ENCODE measurements around the gene LGMN. TPM values are rescaled to one million over a fixed set of nuclear protein-coding genes. Genes with fewer than 3 reads are reported as not detected.

The LGMN gene
- total and polyA plus RNA-seq, 2 of the 13 experiments (the other 11 are each of a cell fraction or from before 2014, with no cell fraction given) = 28.9 to 76.4 TPM

GRCh38 chr14:92793709-92794546, 45.5 kb upstream of the LGMN start, which contains the start of gene GOLGA5 (continued):
- TF ChIP-seq, protein P1, sequence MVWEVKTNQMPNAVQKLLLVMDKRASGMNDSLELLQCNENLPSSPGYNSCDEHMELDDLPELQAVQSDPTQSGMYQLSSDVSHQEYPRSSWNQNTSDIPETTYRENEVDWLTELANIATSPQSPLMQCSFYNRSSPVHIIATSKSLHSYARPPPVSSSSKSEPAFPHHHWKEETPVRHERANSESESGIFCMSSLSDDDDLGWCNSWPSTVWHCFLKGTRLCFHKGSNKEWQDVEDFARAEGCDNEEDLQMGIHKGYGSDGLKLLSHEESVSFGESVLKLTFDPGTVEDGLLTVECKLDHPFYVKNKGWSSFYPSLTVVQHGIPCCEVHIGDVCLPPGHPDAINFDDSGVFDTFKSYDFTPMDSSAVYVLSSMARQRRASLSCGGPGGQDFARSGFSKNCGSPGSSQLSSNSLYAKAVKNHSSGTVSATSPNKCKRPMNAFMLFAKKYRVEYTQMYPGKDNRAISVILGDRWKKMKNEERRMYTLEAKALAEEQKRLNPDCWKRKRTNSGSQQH (CRISPR knock-in tag; IDR thresholded peaks at IDR 0.05; ENCODE audit: low read depth) = peak; percentile 68; the same call in 1 of the 2 replicates
- TF ChIP-seq ZNF235 (CRISPR knock-in tag; IDR thresholded peaks at IDR 0.05; ENCODE audit: borderline replicate concordance) (no peak), ZNF30 (CRISPR knock-in tag; IDR thresholded peaks at IDR 0.05) (no peak), ZNF749 (CRISPR knock-in tag; IDR thresholded peaks at IDR 0.05; ENCODE audit: borderline replicate concordance) (no peak), PCBP2 (optimal IDR thresholded peaks at IDR 0.05; ENCODE audit: low read depth, low read length, poor library complexity, severe bottlenecking) (no peak), ZNF552 (CRISPR knock-in tag; IDR thresholded peaks at IDR 0.05; ENCODE audit: borderline replicate concordance) (0 out of 2 replicates have a peak, but pooled peaks have one; percentile 22), DBP (CRISPR knock-in tag; IDR thresholded peaks at IDR 0.05; ENCODE audit: not compliant biosample characterization) (no peak), KLF12 (CRISPR knock-in tag; IDR thresholded peaks at IDR 0.05; ENCODE audit: borderline replicate concordance) (0 out of 2 replicates have a peak, but pooled peaks have one; percentile 28), NCOA2 (CRISPR knock-in tag; IDR thresholded peaks at IDR 0.05) (peak; percentile 39; the same call in 1 of the 2 replicates), CSRNP1 (CRISPR knock-in tag; IDR thresholded peaks at IDR 0.05) (no peak), KMT2A (CRISPR knock-in tag; IDR thresholded peaks at IDR 0.05) (peak; percentile 90), ARID2 (CRISPR knock-in tag; IDR thresholded peaks at IDR 0.05; ENCODE audit: borderline replicate concordance) (no peak), ZNF331 (CRISPR knock-in tag; IDR thresholded peaks at IDR 0.05) (peak; percentile 83), GATA4 (IDR thresholded peaks at IDR 0.05; ENCODE audit: borderline replicate concordance, low read depth) (no peak; the same call in 1 of the 2 replicates)
- TF ChIP-seq, protein P2, sequence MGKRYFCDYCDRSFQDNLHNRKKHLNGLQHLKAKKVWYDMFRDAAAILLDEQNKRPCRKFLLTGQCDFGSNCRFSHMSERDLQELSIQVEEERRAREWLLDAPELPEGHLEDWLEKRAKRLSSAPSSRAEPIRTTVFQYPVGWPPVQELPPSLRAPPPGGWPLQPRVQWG (CRISPR knock-in tag; IDR thresholded peaks at IDR 0.05; ENCODE audit: borderline replicate concordance, low read depth) = no peak
- TF ChIP-seq, protein P3, sequence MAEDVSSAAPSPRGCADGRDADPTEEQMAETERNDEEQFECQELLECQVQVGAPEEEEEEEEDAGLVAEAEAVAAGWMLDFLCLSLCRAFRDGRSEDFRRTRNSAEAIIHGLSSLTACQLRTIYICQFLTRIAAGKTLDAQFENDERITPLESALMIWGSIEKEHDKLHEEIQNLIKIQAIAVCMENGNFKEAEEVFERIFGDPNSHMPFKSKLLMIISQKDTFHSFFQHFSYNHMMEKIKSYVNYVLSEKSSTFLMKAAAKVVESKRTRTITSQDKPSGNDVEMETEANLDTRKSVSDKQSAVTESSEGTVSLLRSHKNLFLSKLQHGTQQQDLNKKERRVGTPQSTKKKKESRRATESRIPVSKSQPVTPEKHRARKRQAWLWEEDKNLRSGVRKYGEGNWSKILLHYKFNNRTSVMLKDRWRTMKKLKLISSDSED (CRISPR knock-in tag; IDR thresholded peaks at IDR 0.05) = no peak
- TF ChIP-seq, protein P4, sequence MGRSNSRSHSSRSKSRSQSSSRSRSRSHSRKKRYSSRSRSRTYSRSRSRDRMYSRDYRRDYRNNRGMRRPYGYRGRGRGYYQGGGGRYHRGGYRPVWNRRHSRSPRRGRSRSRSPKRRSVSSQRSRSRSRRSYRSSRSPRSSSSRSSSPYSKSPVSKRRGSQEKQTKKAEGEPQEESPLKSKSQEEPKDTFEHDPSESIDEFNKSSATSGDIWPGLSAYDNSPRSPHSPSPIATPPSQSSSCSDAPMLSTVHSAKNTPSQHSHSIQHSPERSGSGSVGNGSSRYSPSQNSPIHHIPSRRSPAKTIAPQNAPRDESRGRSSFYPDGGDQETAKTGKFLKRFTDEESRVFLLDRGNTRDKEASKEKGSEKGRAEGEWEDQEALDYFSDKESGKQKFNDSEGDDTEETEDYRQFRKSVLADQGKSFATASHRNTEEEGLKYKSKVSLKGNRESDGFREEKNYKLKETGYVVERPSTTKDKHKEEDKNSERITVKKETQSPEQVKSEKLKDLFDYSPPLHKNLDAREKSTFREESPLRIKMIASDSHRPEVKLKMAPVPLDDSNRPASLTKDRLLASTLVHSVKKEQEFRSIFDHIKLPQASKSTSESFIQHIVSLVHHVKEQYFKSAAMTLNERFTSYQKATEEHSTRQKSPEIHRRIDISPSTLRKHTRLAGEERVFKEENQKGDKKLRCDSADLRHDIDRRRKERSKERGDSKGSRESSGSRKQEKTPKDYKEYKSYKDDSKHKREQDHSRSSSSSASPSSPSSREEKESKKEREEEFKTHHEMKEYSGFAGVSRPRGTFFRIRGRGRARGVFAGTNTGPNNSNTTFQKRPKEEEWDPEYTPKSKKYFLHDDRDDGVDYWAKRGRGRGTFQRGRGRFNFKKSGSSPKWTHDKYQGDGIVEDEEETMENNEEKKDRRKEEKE (IDR thresholded peaks at IDR 0.05) = no peak
